Measurements from ENCODE around the gene SYDE2. TPM values are rescaled to one million over a fixed set of nuclear protein-coding genes. Genes with fewer than 3 reads are reported as not detected.

The SYDE2 gene
- total RNA-seq, 1 donor from 2014 or later, result 4.2 TPM

- Mint-ChIP-seq H3K4me3 (ENCODE audit: unreplicated experiment) (no peak overlapping the region), H3K4me1 (ENCODE audit: unreplicated experiment) (no peaks in the 10 kb centered on the region), H3K27me3 (ENCODE audit: unreplicated experiment) (no peaks in the 10 kb centered on the region), H3K27ac (ENCODE audit: unreplicated experiment) (no peak overlapping the region), H3K9me3 (ENCODE audit: unreplicated experiment) (no peaks in the 10 kb centered on the region), H3K36me3 (ENCODE audit: low read depth, unreplicated experiment) (no peaks in the 10 kb centered on the region)
- DNase-seq (ENCODE audit: low spot score), result no peak
- TF ChIP-seq CTCF (IDR thresholded peaks at IDR 0.05; ENCODE audit: unreplicated experiment), result no peak
These were observed 68.6 kb downstream of the SYDE2 start for GRCh38 chr1:85132078-85132720.

DNA sequence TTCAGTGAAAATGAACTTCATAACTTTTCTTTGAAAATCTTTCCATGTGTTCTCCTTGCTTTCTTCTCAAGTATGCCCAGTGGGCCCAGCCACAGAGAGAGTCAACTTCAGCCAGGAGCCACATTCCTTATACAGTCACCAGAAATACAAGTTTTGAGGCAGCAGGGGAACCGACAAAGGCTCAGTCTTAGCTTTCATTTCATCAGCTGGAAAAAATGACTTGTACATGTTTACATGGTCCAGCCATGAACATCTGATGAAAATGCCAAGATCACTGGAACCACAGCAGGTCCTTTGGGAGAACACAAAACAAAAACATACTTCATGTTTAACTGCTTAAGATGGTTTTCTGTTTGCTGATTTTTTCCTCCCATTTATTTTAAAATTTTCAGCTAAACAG, 72.5 kb downstream of the SYDE2 start:
- Mint-ChIP-seq H3K4me1 (ENCODE audit: unreplicated experiment) (peaks cover 6% of the 10 kb centered on the region), H3K27ac (ENCODE audit: unreplicated experiment) (no peak overlapping the region), H3K27me3 (ENCODE audit: unreplicated experiment) (peaks cover 1% of the 10 kb centered on the region), H3K4me3 (ENCODE audit: unreplicated experiment) (no peak overlapping the region), H3K36me3 (ENCODE audit: low read depth, unreplicated experiment) (no peaks in the 10 kb centered on the region), H3K9me3 (ENCODE audit: unreplicated experiment) (no peaks in the 10 kb centered on the region)
- no peak for DNase-seq (ENCODE audit: low spot score)
- no peak for TF ChIP-seq CTCF (IDR thresholded peaks at IDR 0.05; ENCODE audit: unreplicated experiment)

DNA sequence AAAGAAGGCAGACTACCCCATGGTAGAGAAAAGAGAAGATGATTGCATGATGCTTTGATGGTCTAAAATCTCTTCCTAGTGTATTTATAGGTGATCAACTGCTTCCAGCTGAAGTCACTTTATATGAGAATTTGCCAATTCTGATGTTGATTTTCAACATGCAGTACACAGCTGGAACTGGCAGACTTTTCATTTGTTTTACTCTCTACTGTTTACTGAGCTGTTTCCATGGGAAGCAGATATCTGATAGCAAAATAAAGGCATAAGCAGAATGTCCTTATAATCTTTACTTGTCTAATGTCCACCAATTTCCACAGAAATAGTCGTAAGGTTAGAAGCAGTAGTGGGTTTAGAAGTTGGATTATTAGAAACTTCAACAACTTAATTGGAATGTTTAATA, 74.9 kb downstream of the SYDE2 start:
- H3K4me3 Mint-ChIP-seq (ENCODE audit: unreplicated experiment), result no peak overlapping the region
- DNase-seq (ENCODE audit: low spot score), result no peak
- no peaks in the 10 kb centered on the region for H3K36me3 Mint-ChIP-seq (ENCODE audit: low read depth, unreplicated experiment)
- peaks cover 1% of the 10 kb centered on the region for H3K27me3 Mint-ChIP-seq (ENCODE audit: unreplicated experiment)
- H3K4me1 Mint-ChIP-seq (ENCODE audit: unreplicated experiment), result peaks cover 6% of the 10 kb centered on the region
- peak overlapping the region; percentile 43 for H3K27ac Mint-ChIP-seq (ENCODE audit: unreplicated experiment)
- no peaks in the 10 kb centered on the region for H3K9me3 Mint-ChIP-seq (ENCODE audit: unreplicated experiment)
- no peak for TF ChIP-seq CTCF (IDR thresholded peaks at IDR 0.05; ENCODE audit: unreplicated experiment)

DNA sequence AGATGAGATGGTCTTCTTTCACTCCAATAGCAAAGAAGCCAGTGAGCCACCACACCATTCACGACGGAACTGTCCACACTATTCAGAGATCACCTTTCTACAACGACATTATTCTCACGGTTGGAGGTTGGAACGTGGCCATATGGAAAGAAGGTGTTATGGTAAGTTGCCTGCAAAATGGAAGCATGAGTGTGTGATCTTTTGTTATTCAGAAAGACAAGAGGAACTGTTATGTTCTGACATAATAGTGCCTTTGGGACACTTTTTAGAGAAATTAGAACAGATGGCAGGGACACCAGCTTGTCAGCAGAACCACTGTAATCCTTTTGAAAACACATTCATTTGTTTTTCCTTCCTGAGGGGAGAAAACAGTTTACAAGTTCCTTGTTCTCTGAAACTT, 76.7 kb downstream of the SYDE2 start:
- Mint-ChIP-seq H3K4me3 (ENCODE audit: unreplicated experiment) (no peak overlapping the region), H3K4me1 (ENCODE audit: unreplicated experiment) (peaks cover 6% of the 10 kb centered on the region), H3K27ac (ENCODE audit: unreplicated experiment) (no peak overlapping the region), H3K27me3 (ENCODE audit: unreplicated experiment) (peaks cover 1% of the 10 kb centered on the region), H3K9me3 (ENCODE audit: unreplicated experiment) (no peaks in the 10 kb centered on the region), H3K36me3 (ENCODE audit: low read depth, unreplicated experiment) (no peaks in the 10 kb centered on the region)
- no peak for TF ChIP-seq CTCF (IDR thresholded peaks at IDR 0.05; ENCODE audit: unreplicated experiment)
- DNase-seq (ENCODE audit: low spot score), result no peak

GRCh38 chr1:85122169-85122568, 78.6 kb downstream of the SYDE2 start:
- peaks cover 1% of the 10 kb centered on the region for H3K27me3 Mint-ChIP-seq (ENCODE audit: unreplicated experiment)
- no peak overlapping the region for H3K4me3 Mint-ChIP-seq (ENCODE audit: unreplicated experiment)
- TF ChIP-seq CTCF (IDR thresholded peaks at IDR 0.05; ENCODE audit: unreplicated experiment), result no peak
- DNase-seq (ENCODE audit: low spot score), result no peak
- no peak overlapping the region for H3K27ac Mint-ChIP-seq (ENCODE audit: unreplicated experiment)
- no peaks in the 10 kb centered on the region for H3K9me3 Mint-ChIP-seq (ENCODE audit: unreplicated experiment)
- no peaks in the 10 kb centered on the region for H3K36me3 Mint-ChIP-seq (ENCODE audit: low read depth, unreplicated experiment)
- H3K4me1 Mint-ChIP-seq (ENCODE audit: unreplicated experiment), result peaks cover 6% of the 10 kb centered on the region

Measured in endothelial cell (in vitro differentiated cells).